Tibial artery (tissue), 4 donors: Measurements from ENCODE around the gene GABBR2.

Experiments
- DNase-seq, 2 donors: peaks; one replicate each; pipeline ENCODE4 v3.0.0-alpha.2; 2019
- H3K27ac ChIP-seq, 2 donors: fragments of 200-600 bp; sonication (generic) in 1 of 2; 1 replicate in 1 of 2; 2 replicates in 1 of 2; pipeline ENCODE4 v1.5.1; 2018 to 2019; ENCODE audit warnings: mild to moderate bottlenecking in 1 of 2
- H3K27me3 ChIP-seq, 2 donors: fragments of 200-600 bp; sonication (generic) in 1 of 2; one replicate each; pipeline versions ENCODE4 v1.5.1 to v1.6.0; 2016 to 2019
- H3K36me3 ChIP-seq, 3 donors: fragments of 200-600 bp; sonication (generic) in 2 of 3; one replicate each; pipeline ENCODE4 v1.5.1; 2016 to 2019; ENCODE audit warnings: mild to moderate bottlenecking in 2 of 3
- H3K4me1 ChIP-seq, 4 donors: fragments of 200-600 bp; sonication (generic) in 2 of 4; 1 replicate in 3 of 4; 2 replicates in 1 of 4; pipeline ENCODE4 v1.5.1; 2016 to 2019
- H3K4me3 ChIP-seq, 2 donors: fragments of 200-600 bp; sonication (generic) in 1 of 2; 1 replicate in 1 of 2; 2 replicates in 1 of 2; pipeline ENCODE4 v1.5.1; 2018 to 2019; ENCODE audit warnings: mild to moderate bottlenecking in 2 of 2
- H3K9me3 ChIP-seq, 3 donors: fragments of 200-600 bp; sonication (generic) in 1 of 3; one replicate each; pipeline ENCODE4 v1.5.1; 2016 to 2019
- intact Hi-C: fragments of 100-400 bp; cut with DNase I; formaldehyde crosslinking; loops from one replicate; pipeline ENCODE4 v1.15.0; 2023; ENCODE audit warnings: low total_unique reads
- TF ChIP-seq, protein P1 (sequence below), 2 experiments: fragments of 200-600 bp in 1 of 2; fragments of 450-650 bp in 1 of 2; IDR thresholded peaks; one replicate each; pipeline ENCODE4 v1.5.1; 2017 to 2019; ENCODE audit warnings: antibody characterized with exemption in 2 of 2, mild to moderate bottlenecking in 1 of 2, moderate library complexity in 1 of 2

GABBR2 gene

DNA sequence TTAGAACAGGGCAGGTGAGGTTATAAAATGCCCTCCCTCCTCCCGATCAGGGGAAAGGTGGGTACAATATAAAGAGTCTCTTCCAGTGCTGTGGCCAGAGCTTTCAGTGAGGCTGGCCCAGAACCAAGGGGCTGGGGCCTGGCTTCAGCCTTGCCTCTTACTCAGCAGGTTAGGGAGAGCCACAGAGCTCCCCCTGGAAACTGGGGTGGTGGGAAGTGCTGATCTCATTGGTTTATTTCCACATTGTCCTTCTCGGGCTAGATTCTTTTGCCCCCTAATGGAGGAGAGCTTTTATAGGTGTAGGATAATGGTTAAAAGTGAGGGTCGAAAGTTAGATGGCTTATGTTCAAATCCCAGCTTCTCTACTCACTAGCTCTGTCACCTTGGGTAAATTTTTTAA lies 266.6 kb downstream of the GABBR2 start:
- Histone ChIP-seq H3K9me3 (no peaks in the 10 kb centered on the region), H3K4me1 (no peaks in the 10 kb centered on the region), H3K27ac (no peak overlapping the region), H3K27me3 (peaks cover 0 to 4% of the 10 kb centered on the region in 2 donors), H3K4me3 (no peak overlapping the region), H3K36me3 (no peaks in the 10 kb centered on the region)
- TF ChIP-seq, protein P1, sequence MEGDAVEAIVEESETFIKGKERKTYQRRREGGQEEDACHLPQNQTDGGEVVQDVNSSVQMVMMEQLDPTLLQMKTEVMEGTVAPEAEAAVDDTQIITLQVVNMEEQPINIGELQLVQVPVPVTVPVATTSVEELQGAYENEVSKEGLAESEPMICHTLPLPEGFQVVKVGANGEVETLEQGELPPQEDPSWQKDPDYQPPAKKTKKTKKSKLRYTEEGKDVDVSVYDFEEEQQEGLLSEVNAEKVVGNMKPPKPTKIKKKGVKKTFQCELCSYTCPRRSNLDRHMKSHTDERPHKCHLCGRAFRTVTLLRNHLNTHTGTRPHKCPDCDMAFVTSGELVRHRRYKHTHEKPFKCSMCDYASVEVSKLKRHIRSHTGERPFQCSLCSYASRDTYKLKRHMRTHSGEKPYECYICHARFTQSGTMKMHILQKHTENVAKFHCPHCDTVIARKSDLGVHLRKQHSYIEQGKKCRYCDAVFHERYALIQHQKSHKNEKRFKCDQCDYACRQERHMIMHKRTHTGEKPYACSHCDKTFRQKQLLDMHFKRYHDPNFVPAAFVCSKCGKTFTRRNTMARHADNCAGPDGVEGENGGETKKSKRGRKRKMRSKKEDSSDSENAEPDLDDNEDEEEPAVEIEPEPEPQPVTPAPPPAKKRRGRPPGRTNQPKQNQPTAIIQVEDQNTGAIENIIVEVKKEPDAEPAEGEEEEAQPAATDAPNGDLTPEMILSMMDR (IDR thresholded peaks at IDR 0.05) = no peak
- intact Hi-C loops = no loop called here
- no peak for DNase-seq

DNA sequence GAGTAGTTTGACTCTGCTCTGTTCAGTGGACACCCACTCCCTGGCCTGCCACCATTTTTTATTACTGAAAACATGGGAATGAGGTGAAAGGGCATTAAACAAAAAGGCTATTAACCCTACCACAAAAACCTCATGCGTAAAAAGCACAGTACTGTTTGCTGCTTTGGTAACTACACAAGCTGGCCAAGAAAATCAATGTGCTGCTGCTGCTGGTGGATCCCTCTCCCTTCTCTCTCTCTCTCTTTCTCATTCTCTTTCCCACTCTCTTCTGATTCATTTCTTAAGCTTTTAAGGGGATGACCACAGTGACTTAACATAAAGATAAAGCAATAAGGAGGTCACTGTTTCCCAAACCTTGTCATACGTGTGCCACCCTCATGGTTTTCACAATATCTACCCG lies 270.1 kb downstream of the GABBR2 start:
- H3K9me3 ChIP-seq = no peaks in the 10 kb centered on the region
- no peaks in the 10 kb centered on the region for H3K4me1 ChIP-seq
- peaks cover 0 to 4% of the 10 kb centered on the region in 2 donors for H3K27me3 ChIP-seq
- TF ChIP-seq, protein P1 (IDR thresholded peaks at IDR 0.05) = no peak
- no peaks in the 10 kb centered on the region for H3K36me3 ChIP-seq
- DNase-seq = no peak
- H3K27ac ChIP-seq = no peak overlapping the region
- intact Hi-C loops = no loop called here
- H3K4me3 ChIP-seq = no peak overlapping the region

DNA sequence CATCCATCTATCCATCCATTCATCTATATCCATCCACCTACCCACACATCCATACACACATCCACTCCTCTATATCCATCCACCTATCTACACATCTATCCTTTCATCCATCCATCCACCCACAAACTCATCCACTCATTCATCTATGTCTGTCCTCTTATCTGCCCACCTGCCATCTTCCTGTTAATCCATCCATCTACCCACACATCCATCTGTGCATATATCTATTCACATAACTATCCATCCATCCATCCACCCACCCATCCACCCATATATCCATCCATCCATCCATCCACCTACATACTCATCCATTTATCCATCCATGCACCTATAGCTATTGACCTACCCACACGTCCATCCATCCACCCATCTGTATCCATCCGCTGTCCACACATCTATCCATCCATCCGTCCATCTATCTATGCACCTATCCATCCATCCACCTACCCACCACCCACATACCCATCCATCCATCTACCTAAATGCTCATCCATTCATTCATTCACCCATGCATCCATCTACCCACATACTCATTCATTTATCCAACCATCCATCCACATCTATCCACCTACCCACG lies 271.2 kb downstream of the GABBR2 start:
- Histone ChIP-seq H3K36me3 (no peaks in the 10 kb centered on the region), H3K9me3 (no peaks in the 10 kb centered on the region)
- intact Hi-C loops = no loop called here

DNA sequence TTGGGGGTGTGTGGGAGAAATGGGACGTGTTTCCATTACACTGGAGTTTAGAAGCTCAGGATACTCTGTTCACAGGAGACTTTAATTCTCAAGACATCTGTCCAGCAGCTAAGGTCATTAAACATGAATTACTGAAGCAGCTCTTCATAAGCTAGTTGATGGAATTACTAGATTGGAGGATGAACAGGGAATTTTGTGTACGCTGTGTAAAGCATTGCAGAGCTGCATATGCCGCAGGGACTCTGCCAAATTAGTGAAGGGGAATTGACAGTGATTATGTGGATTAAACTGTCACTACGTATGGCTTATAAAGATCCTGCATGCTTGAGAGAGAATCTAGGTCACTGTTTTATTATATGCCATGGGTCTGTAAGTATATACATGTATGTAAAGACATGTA lies 275.8 kb downstream of the GABBR2 start:
- no peaks in the 10 kb centered on the region for H3K36me3 ChIP-seq
- no peaks in the 10 kb centered on the region for H3K4me1 ChIP-seq
- intact Hi-C loops = no loop called here
- no peak overlapping the region for H3K27ac ChIP-seq
- H3K27me3 ChIP-seq = no peaks in the 10 kb centered on the region
- no peak for DNase-seq
- no peaks in the 10 kb centered on the region for H3K9me3 ChIP-seq
- TF ChIP-seq, protein P1 (IDR thresholded peaks at IDR 0.05) = no peak
- H3K4me3 ChIP-seq = no peak overlapping the region

More for the DNA sequence above, 271.2 kb downstream of the GABBR2 start:
- TF ChIP-seq, protein P1 (IDR thresholded peaks at IDR 0.05) = no peak
- no peaks in the 10 kb centered on the region for H3K4me1 ChIP-seq
- no peak overlapping the region for H3K4me3 ChIP-seq
- DNase-seq = no peak
- no peak overlapping the region for H3K27ac ChIP-seq
- H3K27me3 ChIP-seq = peaks cover 0 to 4% of the 10 kb centered on the region in 2 donors

DNA sequence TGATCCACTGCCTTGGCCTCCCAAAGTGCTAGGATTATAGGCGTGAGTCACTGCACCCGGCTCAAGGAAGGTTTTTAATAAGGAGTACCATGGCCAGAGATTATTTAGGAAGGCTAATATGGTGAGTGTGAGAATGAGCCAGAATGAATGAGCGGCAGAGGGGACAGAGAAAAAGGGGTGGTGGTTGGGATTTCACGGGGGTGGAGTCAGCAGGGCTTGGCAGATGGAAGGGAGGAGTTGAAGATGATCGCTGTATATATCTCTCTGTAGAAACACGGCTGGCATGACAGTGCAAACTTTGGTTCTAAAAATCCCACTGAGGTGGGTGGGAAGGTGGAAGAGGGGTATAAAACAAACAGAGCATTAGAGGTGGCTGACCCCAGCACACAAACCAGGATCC lies 276.6 kb downstream of the GABBR2 start:
- intact Hi-C loops = no loop called here
- TF ChIP-seq, protein P1 (IDR thresholded peaks at IDR 0.05) = no peak
- no peak overlapping the region for H3K27ac ChIP-seq
- H3K4me3 ChIP-seq = no peak overlapping the region
- H3K27me3 ChIP-seq = no peaks in the 10 kb centered on the region
- no peaks in the 10 kb centered on the region for H3K36me3 ChIP-seq
- no peak for DNase-seq
- no peaks in the 10 kb centered on the region for H3K9me3 ChIP-seq
- H3K4me1 ChIP-seq = no peaks in the 10 kb centered on the region
